ENCODE data around the gene EPHA7.

The EPHA7 gene

DNA sequence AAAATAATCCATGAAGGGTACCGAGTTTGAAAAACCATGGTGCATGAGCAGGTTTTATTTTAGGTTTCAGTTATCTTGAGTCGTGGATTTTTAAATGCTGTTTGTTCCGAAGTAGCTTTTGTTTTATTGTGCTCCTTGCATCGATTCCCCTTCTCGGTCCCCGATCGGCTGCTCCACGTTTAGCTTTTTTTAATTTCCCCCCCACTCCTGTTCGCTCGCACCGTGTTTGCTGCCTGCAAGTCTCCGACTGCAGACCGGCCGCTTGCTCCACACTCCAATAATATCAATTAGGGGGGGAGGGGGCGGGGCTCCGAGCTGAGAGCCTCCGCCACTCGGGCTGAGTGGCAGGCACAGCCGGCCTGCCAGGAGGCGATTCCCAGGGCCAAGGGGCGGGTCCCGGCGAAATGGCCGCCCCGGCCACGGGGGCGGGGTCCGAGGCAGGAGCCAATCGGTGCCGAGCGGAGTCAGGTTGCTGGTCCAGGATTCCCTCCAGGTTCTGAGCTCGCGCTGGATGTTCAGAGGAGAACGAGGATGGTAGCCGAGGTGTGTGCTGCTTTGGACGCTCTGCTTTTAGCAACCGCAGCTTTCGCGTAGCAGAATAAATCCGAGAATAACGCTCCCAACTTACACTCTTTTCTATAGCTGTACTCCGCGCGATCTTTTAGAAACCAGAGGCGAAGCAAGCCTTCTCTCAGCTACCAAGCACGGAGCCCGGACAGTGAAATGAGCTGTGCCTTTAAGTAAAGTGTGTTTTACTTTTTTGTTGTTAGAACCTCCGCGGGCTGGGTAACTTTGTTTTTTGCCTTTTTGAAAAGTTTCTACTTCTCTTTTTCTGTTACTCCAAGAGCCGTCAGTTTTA is at the start of gene EPHA7:
Gene EPHA7 (minus strand): TSS at position 256 of the 859 bp plus-strand sequence. CDS start 218 bp downstream, at position 38.
- DNase-seq: peak; percentile 97

DNA sequence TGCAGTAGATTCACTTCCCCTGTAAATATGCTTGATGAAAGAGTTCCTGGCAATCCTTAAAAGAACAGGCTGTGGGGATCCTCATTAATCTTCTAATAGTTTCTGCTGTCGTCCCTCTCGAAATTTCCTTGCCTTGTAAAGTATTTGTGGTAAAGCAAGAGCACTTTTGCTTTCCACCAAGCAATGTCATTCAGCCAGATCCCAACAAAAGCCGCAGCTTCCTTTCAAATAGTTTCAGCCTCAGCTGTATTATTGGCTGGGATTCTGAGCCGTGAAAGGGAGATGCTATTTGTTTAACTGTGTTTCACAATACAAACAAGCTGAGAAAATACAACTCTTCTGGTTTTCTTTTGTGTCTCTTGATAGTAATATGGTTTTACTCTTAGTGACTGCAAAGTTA is 48.9 kb upstream of the EPHA7 start:
- DNase-seq: no peak

DNA sequence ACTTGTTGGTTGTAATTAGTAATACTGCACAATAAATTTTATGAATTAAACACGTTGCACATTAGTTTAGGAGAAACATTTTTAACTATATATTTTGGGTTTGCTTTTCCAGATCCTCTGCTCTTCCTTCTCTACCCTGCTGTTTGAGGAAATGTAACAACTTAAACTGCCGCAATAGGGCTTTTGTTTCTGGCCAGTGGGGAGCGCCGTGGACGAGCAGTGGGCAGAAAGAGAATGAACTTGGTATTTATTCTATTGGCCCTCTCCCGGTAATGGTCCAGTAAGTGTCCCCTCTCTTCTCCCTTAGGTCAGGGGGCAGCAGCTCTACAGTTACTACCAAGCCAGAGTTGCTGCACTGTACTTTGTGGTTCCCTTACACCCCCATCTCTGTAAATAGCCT is 35.2 kb upstream of the EPHA7 start:
- DNase-seq: no peak

DNA sequence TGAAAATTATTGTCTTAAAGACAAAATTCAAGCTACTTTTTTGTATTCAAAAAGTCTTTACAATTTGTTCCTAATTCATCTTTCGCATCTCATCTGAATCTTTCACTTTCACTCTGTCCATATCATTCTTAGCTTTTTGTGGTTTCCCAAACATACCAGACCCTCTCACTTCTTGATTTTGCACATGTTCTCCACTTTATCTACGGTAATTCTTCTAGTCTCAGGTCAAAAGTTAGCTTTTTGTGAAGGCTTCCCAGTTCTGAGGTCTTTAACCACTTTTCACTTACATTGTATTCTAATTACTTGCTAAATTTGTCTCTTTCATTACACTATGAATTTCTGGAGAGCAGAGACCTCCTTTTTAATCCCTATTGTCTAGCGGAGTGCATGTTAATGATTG is 34.6 kb upstream of the EPHA7 start:
- no peak for DNase-seq

DNA sequence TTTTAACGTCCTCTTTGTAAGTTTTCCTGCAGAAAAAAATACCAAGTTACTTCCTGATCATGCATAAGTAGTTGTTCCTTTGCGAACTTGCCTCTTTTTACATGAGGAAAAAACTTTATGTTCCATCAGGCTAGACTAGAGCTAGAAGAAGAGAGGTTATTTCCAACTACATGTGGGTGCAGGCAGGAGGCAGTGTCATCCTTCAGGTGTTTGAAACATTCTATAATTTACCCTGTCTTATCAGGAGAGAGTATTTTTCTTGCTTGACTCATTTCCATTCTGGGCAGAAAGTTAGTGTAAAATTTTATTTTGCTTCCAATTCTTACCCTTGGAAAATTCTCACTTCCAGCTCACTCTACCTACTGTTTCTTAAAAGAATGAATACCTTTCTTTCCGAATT is 28.5 kb upstream of the EPHA7 start:
- DNase-seq: no peak

DNA sequence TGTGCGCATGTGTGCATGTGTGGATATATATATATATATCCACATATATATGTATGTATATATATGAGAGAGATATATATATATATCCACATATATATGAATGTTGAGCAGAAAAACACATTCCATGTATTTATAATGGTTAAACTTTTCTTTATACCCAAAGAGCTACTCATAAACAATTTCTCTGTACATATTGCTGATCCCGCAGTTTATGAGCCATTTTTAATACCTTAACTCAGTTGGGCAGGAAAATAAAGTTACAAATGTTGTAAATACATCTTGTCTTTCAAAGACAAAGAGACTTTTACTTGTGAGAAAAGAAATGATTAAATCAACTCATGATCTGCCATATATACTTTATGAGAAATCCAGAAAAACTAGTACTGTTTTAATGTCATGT is 18.1 kb upstream of the EPHA7 start:
- DNase-seq: no peak

DNA sequence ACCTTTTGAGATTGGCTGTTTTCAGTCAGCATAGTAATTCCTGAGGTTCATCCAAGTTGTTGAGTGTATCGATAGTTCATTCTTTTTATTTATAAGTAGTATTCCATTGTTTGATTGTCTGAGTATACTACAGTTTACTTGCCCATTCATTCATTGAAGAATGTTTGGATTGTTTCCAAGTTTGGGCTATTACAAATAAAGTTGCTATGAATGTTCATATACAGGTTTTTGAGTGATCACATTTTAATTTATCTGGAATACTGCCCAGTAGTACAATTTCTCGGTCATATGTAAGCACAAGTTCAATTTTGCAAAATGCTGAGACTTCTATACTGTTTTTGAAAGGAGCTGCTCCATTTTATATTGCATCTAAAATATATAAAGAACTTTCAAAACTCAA is 14.2 kb upstream of the EPHA7 start:
- DNase-seq: no peak

DNA sequence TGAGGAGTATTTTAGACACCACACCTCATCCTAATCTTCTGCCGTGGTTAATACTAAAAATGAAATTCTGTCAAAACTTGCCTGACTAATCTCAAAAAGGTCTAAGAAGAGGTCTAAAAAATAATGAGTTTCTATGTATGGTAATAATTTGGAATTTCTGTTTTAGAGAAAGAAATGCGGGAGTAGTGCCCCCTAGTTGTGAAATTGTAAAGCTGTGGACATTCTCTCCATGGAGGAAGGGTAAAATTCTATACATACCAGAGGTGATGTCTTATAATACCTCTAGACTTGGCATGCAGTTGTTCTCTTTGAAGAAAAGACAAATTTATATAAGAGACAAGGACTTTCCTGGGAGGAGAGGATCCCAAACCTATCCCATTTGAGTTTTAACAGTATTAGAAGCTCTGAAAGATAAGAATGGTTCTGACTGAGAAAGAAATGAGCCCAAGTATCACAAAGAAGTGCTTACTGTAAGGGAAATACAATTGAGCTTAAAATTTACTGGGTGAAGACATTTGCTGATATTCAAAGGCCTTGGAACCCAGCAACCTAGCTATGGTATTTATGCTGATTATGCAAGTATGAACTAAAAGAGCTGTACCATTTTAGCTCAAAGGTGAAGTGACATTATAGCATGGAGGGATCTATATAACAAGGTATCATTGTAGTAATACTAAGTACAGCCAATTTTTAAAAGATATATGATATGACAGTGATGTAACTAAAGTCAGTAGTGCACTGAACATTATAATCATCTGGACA is 5.1 kb upstream of the EPHA7 start:
- DNase-seq: no peak

DNA sequence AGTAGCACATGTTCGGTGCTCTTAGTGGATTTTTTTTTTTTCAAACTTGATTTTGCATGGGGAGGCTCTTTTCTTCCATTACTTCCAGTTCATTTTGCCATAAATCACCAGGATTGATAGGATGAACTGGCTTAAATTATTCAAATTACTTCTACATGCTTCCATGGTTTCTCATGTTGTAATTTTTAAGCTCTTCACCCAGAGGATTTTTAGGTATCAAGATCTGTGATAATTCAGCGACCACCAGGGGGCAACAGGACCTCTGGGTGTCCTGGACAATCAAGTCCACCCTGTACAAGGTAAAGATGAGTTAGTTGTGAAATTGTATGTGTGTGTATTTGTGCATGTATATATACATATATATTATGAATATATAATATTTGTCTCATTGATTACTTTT is 4.2 kb upstream of the EPHA7 start:
- peak; percentile 68 for DNase-seq

DNA sequence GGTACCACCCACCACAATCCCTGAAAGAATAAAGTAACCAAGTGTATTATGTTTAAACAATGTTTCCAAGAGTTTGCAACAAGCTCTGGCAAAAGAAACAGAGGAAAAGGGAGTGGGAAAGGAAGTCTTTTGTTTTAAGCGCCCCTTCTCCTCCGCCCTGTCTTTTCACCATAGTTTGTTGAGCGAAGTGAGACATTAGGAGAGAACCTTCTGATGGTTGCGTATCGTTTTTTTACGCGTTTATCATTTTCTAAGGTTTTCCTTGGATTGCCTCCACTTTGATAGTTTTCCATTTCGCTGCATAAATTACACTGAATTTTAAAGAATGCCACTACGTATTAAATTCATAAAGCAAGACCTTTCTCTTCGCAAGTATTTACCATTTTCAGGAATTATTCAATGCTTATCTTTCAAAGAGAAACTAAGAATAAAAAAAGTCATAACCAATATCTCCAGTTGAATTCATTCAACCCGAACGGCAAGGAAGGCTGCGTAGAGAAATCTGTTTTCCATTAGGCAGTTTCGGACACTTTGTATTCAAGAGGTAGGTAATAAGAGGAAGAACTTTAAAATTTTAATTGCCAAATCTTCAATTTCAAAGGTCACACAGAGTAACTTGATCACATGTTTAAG is 920 bp upstream of the EPHA7 start:
- DNase-seq: peak; percentile 75

DNA sequence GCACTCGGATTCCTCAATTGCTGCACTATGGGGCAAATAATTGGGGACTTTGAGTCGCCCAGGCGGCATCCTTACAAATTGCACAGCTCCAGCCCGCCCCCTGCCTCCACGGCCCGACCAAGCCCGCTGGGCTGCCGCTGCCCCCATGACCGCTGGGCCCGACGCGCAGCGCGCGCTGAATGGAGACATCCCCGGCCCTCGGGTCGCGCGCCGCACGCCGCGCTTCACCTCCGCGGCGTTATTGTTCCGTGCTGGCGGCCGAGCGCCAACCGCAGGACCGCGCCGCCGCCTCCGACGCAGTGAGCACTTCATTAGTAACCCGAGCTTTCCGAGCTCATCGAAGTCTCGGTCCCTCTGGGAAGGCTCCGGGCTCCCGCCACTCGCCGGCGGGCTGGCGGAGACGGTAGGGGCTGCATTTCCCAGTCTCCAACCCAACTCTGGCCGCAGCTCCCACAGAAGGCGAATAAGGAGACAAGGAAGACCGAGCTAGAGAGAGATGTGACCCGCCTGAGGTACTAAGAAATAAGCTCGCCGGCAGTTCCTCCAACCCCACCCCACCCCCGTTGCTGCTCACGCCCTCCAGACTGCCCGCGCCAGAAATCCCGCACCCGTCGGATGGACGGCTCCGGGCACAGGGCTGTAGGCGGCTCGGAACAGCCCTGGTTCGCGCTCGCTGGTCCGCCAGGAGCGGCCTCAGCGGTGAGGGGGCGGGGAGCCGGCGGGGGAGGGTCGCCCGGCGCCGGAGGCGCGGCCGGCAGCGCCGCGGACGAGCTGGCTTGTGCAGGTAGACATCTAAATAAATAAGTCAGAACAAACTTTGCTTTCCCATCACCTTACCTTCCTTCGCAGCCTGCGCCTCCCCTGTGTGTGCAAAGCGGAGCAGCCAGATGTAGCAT is 703 bp downstream of the EPHA7 start:
- DNase-seq: peak; percentile 92

DNA sequence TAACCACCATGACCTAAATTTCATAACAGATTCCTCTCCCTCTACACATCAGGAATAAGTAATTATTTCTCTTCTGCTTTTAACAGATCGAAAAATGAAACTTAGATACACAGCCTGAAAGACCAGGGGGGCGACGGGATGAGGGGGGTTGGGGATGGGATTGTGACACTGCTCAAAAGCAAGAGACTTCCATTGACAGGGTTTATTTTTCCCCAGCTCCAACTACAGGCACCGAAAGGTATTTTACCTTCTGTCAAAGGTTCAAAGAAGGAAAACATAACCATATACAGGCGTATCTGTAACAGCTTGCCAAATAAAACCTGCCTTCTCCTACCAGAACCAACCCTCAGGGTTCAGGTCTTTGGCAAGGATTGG is 1.3 kb downstream of the EPHA7 start:
- DNase-seq: peak; percentile 63

DNA sequence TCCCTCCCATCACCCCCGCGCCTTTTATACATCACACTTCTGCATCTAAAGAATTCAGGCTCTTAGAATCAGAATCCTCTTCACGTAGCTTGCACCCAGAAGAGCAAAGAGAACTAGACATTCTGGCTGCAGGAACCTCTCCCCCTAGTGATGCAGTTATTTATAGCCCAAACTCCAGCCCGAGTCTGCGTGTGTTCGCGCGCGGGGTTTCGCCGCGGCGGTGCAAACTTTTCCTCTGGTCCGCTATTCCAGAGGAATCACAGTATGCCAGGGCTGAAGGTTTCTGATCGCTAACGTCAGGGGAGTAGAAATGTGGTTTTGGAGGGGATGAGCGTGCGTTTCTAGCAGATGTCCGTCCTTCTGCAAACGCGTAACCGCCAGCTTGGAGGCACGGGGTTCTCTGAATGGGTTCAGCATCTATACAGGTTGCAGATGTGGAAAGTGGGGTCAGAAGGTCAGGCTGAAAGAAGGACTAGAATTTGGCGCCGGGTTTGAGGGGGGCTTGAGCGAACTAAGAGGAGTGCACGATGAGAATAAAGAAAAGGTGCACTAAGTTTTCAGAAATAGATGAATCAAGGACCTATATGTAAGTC is 1.8 kb downstream of the EPHA7 start:
- DNase-seq: peak; percentile 67

DNA sequence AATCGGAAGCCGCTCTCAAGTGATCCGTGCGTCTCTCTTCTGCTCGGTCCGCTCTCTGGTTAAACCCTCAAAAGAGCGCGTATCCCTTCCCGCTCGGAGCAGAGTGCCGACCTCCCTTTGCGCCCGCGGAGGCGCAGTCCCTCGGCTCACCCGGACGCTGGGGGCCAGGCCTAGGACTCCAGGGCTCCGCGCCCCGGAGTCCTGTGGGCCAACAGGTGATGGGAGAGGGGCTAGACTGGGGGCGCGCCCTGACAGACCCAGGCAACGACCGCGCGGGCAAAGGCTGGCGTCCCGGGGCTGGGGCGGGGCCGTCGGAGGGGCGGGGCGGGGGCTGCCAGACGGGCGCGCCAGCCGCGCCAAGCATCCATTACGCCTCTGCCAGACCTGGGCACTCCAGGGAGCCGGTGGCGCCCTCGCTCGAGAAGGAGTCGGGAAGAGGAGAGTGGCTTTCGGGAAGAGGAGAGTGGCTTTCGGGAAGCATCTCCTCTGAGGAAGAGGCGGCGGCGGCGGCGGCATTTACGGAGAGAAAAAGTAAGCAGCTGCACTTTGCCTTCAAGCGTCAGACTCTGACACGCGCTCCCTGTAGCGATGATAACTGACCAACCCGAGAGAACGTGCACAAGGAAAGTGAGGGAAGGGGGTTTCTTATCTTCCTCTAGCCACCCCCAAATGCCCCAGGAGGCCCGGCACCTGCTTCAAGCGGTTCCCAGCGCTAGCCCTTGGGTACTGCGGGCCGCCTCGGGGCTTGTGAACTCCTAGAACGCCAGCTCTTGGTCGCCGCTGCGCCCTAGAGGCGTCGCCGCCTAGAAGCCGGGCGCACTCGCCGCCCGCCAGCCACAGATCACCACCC is 2.6 kb downstream of the EPHA7 start:
- peak; percentile 82 for DNase-seq

DNA sequence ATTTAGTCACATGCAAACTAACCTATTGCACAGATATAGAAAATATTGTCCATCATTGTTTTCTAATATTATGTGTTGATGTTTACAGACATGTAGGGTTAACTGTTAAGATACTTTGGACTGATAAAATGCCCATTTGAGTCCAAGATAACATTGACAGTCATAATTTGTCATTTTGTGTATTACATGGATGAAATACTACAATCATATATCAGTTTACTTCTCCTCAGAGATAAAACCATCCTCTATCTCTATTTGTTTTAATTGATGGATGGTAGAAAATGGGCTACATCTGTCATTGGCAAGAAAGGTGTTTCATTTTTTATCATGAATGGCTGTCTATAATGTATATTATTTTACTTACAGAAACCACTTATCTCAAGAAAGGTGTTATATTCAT is 6.2 kb downstream of the EPHA7 start:
- no peak for DNase-seq

DNA sequence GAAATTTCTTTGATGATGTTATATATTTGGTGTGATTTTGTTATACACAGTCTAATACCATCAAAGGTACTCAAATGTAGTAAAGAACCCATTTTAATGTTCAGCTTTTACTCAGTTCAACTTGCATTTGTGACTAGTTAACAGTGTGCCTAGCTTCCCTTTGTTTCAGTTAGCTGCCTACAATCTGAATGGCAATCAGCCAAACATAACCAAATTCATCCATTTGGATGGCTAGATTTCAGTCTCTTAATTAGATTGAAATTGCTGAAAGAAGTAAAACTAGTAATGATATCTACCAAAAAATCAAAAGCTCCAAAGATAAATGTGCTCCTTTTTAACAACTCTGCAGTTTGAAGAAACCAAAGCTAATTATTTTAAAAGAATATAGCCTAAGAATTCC is 6.9 kb downstream of the EPHA7 start:
- no peak for DNase-seq

DNA sequence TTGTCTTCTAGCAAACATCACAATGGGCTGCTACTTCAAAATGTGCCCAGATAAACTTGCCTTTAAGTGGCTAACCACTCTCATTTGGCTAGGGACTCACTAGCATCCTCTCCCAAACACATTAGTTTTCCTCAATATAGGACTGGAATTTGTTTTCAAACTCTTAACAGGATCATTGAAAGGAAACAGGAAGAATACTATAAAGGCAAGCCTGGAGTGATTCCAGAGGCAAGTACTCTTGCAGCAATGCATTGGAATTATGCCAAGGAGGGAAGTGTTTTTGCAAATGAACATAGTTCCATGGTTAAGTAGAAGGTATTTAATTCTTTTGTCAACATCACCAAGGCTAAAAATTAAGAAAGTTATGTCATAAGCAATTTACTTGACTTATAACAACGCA is 12.2 kb downstream of the EPHA7 start:
- peak; percentile 52 for DNase-seq

DNA sequence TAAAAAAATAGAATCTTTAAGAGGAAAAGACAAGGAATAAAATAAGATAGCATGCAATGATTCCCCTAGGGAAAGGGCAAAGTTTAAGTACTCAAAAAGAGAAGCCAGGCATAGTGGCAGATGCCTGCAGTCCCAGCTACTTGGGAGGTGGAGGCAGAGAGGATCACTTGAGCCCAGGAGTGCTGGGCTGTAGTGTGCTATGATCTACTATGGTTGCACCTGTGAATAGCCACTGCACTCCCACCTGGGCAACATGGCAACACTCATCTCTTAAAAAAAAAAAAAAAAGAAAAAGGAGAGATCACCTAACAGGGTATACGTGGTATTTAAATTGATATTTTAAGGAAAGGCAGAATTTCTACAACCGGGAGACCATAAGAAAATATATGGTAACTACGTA is 16.0 kb downstream of the EPHA7 start:
- no peak for DNase-seq

DNA sequence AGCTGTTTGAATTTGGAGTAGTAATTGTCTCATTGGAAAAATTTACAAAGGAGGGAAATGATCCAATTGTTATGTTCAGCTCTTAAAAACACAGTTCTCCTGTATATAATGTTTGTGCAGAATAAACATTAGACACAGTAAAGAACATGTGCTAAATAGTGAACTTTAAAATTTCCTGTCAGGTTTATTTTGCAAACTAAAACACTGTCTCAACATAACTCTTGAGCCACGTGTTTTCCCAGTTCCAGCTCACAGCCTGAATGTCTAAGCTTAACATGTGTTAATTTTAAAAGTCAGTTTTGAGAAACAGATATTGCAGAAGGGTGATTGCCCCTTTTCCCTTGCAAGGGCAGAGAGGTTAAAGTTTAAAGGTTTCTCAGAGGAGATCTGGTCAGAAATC is 20.6 kb downstream of the EPHA7 start:
- peak; percentile 33 for DNase-seq

DNA sequence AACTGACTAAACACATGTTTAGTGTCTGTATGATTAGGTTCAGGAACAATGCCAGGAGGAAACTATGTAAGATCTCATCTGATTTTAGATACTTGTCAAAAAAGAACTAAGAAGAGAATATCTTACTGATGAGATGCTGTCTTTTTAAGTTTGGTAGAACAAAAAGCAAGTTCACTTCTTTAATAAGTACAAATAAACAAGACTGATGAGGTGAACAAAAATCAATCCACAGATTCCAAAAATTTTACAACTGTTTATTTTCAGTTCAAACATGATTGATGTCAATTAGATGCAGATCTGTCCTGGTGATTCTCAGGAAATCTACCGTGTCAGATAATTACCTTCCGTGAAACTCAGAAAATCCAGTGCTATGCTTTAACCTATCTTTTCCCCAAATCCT is 24.9 kb downstream of the EPHA7 start:
- no peak for DNase-seq

DNA sequence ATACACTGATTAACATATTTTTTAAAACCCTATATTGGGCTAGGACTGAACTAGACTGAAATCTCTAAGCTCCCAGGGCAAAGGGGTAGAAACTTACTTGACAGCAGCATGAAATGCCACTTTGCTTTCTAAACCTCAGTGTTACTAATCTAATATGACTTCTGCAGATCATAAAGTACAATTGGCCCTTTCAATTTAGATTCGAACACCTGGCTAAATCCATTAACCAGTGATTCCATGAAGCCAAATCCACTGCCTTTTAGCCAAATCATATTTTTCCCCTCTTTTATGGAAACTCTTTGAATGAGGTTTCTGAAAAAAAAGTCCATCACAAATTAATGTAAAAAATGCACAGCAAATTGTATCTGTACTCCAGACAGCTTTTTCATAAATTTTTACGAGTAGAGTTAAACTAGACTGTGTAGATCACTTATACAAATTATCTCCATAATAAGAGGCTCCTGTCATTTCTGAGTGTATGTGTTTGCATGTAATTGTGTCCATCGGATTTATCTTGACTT is 25.7 kb downstream of the EPHA7 start:
- DNase-seq: no peak
